SU-DHL-6 (cell line): ENCODE data around the gene MVP.

Experiments used
- EZH2phosphoT487 ChIP-seq: fragments of 200-600 bp; sonication (generic), shearing (Covaris generic); conservative IDR thresholded peaks from 2 replicates; pipeline ENCODE4 v1.6.1; 2018; ENCODE audit warnings: mild to moderate bottlenecking, antibody characterized with exemption, low read length, moderate library complexity, mixed read lengths
- TF ChIP-seq, protein P1 (sequence below): fragments of 200-600 bp; sonication (generic); IDR thresholded peaks from one replicate; pipeline ENCODE4 v1.5.1; 2017; ENCODE audit warnings: antibody characterized with exemption, mild to moderate bottlenecking, low read length, moderate library complexity; ENCODE audit not compliant: insufficient read depth, poor library complexity, severe bottlenecking

DNA sequence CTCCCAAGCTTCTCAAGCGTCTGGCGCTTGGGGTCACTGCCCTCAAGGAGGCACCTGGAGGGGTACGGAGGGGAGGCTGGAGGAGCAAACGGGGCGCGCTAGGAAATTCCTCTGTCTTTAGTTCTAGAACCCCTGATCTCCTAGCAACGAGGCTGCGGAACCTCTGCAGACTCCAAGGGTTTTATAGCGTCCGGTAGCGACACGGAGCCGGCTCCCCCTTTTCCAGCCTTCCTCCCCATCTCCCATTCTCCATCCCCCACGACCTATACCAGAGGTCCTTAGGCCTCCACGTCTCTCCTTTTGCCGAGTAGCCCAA is 43.4 kb downstream of the MVP start:
- TF ChIP-seq, protein P1, sequence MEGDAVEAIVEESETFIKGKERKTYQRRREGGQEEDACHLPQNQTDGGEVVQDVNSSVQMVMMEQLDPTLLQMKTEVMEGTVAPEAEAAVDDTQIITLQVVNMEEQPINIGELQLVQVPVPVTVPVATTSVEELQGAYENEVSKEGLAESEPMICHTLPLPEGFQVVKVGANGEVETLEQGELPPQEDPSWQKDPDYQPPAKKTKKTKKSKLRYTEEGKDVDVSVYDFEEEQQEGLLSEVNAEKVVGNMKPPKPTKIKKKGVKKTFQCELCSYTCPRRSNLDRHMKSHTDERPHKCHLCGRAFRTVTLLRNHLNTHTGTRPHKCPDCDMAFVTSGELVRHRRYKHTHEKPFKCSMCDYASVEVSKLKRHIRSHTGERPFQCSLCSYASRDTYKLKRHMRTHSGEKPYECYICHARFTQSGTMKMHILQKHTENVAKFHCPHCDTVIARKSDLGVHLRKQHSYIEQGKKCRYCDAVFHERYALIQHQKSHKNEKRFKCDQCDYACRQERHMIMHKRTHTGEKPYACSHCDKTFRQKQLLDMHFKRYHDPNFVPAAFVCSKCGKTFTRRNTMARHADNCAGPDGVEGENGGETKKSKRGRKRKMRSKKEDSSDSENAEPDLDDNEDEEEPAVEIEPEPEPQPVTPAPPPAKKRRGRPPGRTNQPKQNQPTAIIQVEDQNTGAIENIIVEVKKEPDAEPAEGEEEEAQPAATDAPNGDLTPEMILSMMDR, result no peak
- TF ChIP-seq EZH2phosphoT487, result no peak
